Stimulated activated CD8-positive, alpha-beta memory T cell treated with anti-CD3 and anti-CD28 coated beads, Interleukin-15, amount 100 ng/mL, for 48 hours (primary cell): Measurements from ENCODE around the gene ECM1.
A peak's percentile ranks its signal among the peaks of the same experiment; 100 is the strongest.

Source experiments
- DNase-seq, 2 donors: peaks; one replicate each; pipeline ENCODE4 v3.0.0-alpha.2; 2020; ENCODE audit warnings: low read depth in 2 of 2

Gene ECM1

DNA sequence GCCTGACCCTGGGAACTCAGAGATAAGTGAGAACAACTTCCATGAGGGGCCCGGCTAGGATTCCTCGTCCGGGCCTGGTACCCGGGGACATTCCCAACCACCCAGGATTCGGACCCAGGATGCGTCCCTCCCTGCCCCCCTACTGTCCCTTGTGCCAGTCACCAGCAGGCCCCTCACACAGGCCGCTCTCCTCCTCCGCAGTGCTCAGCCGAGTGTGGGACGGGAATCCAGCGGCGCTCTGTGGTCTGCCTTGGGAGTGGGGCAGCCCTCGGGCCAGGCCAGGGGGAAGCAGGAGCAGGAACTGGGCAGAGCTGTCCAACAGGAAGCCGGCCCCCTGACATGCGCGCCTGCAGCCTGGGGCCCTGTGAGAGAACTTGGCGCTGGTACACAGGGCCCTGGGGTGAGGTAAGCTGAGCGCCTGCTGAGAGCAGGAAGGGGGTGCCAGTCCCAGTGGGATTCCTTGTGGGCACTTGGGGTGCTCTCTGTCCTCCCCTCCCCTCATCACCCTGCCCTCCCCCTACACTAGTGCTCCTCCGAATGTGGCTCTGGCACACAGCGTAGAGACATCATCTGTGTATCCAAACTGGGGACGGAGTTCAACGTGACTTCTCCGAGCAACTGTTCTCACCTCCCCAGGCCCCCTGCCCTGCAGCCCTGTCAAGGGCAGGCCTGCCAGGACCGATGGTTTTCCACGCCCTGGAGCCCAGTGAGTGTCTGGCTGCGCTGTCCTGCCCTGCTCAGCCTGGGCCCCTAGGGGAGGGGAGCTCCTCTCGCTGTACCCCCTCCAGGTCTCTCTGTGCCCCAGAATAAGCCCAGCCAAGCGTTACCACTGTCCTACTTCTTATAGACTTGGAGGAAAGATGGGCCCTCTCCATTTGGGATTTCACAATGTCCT, 51.1 kb downstream of the ECM1 start:
- DNase-seq: no peak

DNA sequence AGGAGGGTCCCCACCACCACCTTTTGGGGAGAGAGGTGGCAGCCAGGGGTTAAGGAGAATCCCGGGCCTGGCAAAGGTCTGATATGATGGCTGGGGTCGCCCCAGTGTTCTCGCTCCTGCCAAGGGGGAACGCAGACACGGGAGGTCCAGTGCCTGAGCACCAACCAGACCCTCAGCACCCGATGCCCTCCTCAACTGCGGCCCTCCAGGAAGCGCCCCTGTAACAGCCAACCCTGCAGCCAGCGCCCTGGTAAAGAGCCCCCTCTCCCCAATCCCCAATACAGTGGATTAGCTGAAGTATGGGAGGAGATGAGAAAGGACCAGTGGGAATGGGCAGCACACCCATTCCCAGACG, 51.7 kb downstream of the ECM1 start:
- no peak for DNase-seq

DNA sequence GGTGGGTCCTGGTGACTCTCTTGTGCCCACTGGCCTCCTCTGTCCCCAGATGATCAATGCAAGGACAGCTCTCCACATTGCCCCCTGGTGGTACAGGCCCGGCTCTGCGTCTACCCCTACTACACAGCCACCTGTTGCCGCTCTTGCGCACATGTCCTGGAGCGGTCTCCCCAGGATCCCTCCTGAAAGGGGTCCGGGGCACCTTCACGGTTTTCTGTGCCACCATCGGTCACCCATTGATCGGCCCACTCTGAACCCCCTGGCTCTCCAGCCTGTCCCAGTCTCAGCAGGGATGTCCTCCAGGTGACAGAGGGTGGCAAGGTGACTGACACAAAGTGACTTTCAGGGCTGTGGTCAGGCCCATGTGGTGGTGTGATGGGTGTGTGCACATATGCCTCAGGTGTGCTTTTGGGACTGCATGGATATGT, 52.1 kb downstream of the ECM1 start:
- DNase-seq: peak in 1 of 2 donors; percentile 49

DNA sequence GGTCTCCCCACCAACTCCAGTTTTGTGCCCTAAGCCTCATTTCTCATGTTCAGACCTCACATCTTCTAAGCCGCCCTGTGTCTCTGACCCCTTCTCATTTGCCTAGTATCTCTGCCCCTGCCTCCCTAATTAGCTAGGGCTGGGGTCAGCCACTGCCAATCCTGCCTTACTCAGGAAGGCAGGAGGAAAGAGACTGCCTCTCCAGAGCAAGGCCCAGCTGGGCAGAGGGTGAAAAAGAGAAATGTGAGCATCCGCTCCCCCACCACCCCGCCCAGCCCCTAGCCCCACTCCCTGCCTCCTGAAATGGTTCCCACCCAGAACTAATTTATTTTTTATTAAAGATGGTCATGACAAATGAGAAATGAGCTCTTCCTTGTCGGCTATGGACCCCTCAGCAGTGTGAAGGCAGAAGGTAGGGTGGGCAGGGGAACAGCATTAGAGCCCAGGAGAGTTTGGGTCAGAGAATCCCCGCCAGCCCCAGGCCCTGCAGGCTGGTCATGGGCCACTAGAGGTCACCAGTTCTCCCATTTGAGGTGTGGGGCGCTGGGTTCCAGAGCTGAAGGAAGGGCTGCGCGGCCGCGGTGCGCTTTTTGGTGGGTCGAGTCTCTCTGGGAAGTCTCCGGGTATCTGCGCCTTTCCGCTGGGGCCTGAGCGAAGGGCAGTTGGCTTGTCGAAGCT, 52.8 kb downstream of the ECM1 start:
- peak; percentile 77 to 80 for DNase-seq

DNA sequence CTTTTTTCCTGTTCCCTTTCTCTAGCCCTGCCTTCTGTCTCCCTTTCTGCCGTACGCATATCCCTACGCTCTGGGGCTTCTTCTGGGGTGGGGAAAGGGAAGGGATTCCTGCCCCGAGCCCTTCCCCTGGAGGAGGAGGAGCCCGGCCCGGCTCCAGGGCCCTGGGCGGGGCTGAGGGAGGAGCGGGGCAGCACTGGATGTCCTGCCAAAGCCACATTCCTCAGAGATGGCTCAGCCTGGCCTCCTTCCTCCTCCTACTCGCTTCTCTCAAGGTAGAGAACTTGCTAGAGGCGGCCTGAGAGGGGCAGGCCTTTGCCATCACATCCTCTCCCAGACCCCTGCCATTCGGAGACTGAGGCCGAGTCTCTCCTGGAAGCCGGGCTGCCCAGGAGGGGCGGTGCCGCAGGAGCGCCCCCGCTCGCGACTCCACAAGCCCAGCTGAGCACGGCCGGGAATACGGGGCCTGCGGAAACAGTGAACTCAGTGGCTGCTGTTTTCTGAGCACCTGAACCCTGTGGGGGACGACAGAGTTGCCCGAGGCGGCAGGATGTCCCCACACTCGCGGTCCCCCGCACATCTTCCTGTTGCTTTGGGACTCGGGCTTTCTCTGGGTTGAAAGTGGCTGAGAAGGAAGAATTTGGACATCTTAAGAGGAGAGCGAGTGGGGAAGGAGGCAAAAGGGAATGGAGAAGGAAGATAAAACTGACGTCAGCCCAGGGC, 53.5 kb downstream of the ECM1 start:
- DNase-seq: peak; percentile 55 to 69

DNA sequence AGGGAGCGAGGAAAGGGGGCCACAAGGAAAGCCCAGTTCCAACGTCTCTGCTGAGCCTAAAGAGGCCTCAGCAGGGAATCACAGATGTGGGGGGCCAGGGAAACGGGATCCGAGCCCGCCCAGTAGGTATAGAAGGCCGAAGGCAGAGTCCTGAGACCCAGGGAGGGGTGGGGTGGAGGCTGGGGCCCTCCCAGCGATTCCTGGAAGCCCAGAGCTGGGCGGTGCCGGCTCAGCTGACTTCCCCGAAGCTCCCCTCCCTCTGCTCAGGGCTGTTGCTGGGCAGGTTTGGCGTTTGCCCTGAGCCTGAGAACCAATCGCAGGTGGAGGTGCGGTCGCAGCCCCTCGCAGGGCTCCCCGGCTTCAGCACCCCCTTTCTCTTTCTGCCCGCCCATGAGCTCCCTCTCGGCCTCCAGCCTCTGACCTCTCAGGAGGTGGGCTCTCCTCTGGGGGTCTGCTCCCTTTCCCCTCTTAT, 54.1 kb downstream of the ECM1 start:
- DNase-seq: peak; percentile 85 to 87

DNA sequence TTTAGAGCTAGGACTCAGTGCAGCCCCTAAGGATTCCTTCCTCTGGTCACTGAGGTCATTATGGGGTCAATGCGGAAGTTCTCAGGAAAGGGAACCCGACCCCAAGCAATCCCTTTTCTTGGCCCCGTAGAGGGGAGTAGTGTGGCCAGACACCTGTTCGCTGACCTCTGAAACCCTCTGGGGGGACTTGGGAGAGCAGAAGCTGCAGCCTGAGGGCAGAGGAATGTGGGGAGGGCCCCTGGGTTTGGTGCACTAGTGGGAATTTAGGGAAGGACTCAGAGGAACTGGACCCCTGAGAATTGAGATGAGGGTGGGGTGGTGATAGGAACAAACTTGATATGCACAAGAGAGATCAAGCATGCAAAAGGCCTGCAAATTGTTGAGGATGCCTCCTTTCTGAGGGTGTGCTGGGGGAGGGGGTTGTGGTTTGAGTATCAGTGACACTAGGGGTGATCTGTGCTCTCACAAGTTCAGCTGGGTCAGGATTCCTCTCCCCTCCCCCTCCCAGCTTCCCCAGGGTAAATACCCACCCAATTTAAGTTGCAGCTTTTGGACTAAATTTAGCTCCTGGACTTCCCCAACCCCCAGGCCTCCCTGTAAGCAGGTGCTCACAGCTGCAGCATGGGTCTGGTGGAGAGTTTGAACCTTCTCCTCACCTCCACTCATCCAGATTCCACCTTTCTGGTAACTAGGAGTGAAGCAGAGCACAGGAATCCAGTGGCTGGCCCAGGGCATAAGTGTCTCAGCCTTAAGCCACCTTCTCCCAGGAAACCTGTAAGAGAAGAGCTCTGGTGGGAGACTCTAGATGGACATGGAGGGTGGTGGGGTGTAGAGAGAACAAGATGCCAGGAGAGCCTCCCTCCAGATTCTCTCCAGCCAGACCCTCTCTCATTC, 54.8 kb downstream of the ECM1 start:
- DNase-seq: peak; percentile 73 to 79
